Stomach (tissue), 4 donors: ENCODE results near the gene COL18A1.

Experiments used
- EP300 ChIP-seq: sonication (generic); formaldehyde crosslinking; IDR thresholded peaks from one replicate; pipeline ENCODE4 v1.6.1; 2017; ENCODE audit warnings: antibody characterized with exemption
- POLR2A ChIP-seq, 4 donors: fragments of 450-650 bp; IDR thresholded peaks; one replicate each; pipeline ENCODE4 v1.6.1; 2016; ENCODE audit warnings: antibody characterized with exemption in 4 of 4, control low read depth in 2 of 4, mild to moderate bottlenecking in 1 of 4, moderate library complexity in 1 of 4
- POLR2AphosphoS5 ChIP-seq, 3 donors: sonication (generic); formaldehyde crosslinking; IDR thresholded peaks; one replicate each; pipeline ENCODE4 v1.6.1; 2016; ENCODE audit warnings: antibody characterized with exemption in 3 of 3
- TF ChIP-seq, protein P1 (sequence below), 7 experiments: fragments of 450-650 bp in 4 of 7; fragments of 200-600 bp in 3 of 7; sonication (generic) in 3 of 7; IDR thresholded peaks; one replicate each; pipeline ENCODE4 v1.5.1; 2016 to 2019; ENCODE audit warnings: antibody characterized with exemption in 7 of 7, control low read depth in 2 of 7, mild to moderate bottlenecking in 1 of 7

GRCh38 chr21:45468051-45468970, 63.3 kb downstream of the COL18A1 start:
- TF ChIP-seq, protein P1, sequence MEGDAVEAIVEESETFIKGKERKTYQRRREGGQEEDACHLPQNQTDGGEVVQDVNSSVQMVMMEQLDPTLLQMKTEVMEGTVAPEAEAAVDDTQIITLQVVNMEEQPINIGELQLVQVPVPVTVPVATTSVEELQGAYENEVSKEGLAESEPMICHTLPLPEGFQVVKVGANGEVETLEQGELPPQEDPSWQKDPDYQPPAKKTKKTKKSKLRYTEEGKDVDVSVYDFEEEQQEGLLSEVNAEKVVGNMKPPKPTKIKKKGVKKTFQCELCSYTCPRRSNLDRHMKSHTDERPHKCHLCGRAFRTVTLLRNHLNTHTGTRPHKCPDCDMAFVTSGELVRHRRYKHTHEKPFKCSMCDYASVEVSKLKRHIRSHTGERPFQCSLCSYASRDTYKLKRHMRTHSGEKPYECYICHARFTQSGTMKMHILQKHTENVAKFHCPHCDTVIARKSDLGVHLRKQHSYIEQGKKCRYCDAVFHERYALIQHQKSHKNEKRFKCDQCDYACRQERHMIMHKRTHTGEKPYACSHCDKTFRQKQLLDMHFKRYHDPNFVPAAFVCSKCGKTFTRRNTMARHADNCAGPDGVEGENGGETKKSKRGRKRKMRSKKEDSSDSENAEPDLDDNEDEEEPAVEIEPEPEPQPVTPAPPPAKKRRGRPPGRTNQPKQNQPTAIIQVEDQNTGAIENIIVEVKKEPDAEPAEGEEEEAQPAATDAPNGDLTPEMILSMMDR (IDR thresholded peaks at IDR 0.05) = no peak
- TF ChIP-seq POLR2A (IDR thresholded peaks at IDR 0.05) = no peak
- no peak for TF ChIP-seq EP300
- no peak for TF ChIP-seq POLR2AphosphoS5 (IDR thresholded peaks at IDR 0.05)
